ENCODE results near the gene ERCC2.
"Not testable (repeated sequence)": the region's sequence is repeated elsewhere in the genome, so short reads cannot be mapped to it uniquely, and the experiment has no call there.

Gene ERCC2

DNA sequence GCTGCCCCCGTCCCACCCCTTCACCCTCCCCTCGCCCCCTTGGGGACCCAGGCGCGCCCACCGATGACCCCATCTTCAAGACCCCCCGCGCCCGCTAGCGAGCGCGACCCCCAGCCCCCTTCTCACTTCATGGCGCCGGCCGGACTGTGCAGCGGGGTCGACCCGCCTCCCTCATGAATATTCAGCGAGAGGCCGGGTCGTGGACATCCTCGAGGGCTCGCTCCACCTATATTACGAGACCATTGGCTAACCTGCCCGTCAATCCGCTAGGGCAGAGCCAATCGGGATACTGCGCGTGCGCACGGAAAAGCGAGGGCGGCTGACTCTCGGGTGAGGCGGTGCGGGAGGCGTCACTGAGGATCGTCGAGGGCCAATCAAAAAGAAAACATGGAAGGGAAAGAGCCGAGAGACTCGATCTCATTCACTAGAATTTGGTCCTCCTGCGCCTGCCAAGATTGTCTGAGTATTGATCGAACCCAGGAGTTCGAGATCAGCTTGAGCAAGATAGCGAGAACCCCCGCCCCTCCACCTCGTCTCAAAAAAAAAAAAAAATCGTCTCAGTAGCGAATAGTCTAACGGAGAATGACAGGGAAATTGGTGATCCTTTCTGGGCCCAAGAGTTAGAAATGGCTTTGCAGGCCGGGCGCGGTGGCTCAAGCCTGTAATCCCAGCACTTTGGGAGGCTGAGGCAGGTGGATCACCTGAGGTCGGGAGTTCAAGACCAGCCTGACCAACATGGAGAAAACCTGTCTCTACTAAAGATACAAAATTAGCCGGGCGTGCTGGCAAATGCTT is at the start of gene ERCC2:
ERCC2 (minus strand) TSS at position 164 of the 795 bp plus-strand sequence; CDS start at position 131, 33 bp downstream.
- peak; percentile 99 for DNase-seq

DNA sequence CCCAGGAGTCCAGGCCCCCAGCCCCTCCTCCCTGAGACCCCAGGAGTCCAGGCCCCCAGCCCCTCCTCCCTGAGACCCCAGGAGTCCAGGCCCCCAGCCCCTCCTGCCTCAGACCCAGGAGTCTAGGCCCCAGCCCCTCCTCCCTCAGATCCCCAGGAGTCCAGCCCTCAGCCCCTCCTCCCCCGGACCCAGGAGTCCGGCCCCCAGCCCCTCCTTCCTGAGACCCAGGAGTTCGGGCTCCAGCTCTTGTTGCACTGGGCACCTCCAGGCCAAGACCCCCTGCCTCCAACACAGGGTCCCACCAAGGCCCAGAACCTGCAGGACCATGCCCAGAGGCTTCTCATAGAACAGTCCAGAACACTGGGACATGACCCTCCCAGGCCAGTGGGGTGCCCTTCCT is 49.5 kb upstream of the ERCC2 start:
- no peak for DNase-seq

DNA sequence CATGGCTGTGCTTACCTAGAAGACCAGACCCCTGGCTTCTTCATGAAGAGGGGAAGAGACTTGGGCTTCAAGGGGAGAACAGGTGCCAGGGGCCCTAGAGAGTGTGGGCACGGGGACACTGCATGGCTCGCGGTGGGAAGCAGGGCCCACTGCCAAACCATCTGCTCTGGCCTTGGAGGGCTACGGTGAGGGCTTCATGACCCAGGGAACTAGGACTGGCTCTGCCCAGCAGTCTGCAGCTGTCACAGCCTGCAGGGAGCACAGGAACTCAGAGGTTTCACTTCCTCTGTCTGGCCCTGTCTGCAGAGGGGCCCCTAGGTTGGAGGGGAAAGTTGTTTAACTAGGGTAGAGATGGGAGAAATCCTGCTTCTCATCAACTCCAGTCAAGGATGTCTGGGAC is 49.0 kb upstream of the ERCC2 start:
- no peak for DNase-seq

DNA sequence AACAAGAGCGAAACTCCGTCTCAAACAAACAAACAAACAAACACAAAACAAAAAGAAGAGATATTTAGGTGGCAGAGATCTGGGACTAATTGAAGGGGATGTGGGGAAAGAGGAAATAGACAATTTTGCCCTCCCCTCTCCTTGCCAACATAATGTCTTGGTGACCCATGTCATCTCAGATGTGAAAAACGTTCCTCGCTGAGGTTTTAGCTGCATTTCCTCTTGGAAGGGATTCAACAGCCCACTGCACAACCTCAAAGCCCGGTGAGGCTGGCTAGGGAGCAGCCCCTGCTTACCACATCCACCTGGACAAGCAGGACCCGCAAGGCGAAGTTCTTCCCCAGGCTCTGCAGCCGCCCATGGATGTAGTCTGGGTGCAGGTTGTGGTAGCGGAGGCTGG is 48.4 kb upstream of the ERCC2 start:
- no peak for DNase-seq

DNA sequence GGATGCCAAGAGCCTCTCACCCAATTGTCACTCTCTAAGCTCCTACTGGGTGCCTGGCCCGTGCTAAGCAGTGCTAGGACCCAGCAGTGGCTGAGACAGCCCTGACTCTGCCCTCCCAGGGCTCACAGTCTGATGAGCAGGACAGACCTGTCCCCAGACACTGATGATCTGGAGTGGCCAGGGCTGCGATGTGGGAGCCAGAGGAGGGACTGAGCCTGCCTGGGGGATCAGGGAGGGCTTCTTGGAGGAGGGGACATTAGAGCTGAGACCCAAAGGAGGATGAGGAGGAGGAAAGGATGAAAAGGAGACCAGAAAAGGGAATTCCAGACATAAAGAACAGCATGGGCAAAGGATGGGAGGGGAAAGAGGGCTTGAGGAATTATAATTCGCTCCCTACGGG is 46.8 kb upstream of the ERCC2 start:
- DNase-seq = no peak

DNA sequence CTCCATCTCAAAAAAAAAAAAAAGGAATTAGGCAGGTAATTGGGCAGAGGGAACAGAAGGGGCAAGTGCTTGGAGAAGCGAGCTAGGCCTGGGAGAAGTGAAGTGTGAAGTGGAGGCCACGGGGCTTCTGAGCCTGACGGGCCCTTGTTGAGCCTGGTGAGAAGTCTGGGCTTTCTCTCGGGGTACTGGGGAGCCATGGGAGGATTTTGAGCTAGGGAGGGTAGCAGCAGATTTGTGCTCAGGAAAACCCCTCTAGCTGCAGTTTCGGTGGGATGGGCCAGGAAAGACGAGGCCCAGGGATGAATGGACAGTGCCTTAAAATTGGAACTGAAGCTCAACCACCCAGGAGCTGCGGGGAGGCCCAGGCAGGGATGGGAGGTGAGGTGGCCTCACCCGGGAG is 44.1 kb upstream of the ERCC2 start:
- DNase-seq = no peak

DNA sequence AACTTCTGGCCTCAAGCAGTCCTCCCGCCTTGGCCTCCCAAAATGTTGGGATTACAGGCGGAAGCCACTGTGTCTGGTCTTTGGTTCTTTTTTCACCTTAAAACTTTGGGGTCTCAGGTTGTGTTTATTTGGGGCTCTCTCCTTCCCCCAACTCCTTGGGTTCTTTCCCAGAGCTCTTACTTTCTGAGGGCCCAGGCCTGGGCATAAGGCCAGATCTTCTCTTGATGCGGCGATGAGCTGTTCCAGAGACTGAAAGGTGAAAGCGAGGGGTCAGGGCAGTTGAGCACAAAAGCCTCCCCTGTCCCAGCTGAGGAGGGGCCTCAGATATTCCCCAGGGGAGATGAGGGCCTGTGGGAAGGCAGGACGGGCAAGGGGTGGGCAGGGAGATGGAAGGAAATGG is 43.1 kb upstream of the ERCC2 start:
- DNase-seq = no peak

DNA sequence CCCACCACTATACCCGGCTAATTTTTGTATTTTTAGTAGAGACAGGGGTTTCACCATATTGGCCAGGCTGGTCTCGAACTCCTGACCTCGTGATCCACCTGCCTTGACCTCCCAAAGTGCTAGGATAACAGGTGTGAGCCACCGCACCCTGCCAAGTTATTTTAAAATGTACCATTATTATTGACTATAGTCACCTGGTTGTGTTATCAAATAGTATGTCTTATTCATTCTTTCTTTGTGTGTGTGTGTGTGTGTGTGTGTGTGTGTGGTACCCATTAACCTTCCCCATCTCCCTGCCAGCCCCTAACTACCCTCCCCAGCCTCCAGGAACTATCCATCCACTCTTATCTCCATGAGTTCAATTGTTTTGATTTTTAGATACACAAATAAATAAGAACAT is 40.0 kb upstream of the ERCC2 start:
- not testable (repeated sequence) for DNase-seq

DNA sequence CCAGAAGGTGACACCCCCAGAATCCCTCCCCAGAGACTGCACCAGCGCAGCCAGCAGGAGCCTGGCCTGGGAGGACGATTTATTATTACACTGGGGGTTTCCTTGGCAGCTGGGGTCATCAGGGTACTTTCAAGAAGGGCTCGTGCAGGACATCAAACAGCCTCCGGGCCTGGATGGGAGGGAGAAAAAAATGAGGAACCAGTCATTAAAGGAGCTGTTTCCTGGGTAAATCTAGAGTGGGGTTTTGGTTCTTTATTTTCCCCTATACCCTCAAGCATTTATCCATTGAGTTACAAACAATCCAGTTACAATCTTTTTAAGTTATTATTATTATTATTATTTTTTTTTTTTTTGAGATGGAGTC is 39.2 kb upstream of the ERCC2 start:
- no peak for DNase-seq

DNA sequence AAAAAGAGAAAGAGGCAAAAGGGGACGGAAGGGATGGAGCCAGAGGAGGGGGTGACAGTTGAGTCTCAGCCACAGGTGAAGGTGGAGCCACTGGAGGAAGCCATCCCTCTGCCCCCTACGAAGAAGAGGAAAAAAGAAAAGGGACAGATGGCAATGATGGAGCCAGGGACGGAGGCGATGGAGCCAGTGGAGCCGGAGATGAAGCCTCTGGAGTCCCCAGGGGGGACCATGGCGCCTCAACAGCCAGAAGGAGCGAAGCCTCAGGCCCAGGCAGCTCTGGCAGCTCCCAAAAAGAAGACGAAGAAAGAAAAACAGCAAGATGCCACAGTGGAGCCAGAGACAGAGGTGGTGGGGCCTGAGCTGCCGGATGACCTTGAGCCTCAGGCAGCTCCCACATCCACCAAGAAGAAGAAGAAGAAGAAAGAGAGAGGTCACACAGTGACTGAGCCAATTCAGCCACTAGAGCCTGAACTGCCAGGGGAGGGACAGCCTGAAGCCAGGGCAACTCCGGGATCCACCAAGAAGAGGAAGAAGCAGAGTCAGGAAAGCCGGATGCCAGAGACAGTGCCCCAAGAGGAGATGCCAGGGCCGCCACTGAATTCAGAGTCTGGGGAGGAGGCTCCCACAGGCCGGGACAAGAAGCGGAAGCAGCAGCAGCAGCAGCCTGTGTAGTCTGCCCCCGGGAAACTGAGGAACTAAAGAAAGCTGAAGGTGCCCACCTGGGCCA is 38.6 kb upstream of the ERCC2 start:
- DNase-seq = no peak

DNA sequence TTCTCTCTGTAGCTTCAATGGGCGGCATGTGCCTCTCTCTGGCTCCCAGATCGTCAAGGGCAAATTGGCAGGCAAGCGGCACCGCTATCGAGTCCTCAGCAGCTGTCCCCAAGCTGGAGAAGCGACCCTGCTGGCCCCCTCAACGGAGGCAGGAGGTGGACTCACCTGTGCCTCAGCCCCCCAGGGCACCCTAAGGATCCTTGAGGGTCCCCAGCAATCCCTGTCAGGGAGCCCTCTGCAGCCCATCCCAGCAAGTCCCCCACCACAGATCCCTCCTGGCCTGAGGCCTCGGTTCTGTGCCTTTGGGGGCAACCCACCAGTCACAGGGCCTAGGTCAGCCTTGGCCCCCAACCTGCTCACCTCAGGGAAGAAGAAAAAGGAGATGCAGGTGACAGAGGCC is 37.7 kb upstream of the ERCC2 start:
- DNase-seq = no peak

DNA sequence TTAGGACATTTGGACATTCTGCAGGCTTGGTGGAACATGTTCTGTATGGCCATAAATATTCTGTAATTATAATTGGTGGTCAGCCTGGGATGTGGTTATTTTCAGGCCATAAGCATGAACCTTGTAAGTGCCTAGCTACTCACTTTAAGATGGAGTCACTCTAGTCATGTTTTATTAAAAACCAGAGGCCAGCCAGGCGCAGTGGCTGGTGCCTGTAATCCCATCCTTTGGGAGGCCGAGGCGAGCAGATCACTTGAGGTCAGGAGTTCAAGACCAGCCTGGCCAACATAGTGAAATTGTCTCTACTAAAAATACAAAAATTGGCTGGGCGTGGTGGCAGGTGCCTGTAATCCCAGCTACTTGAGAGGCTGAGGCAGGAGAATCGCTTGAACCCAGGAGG is 37.2 kb upstream of the ERCC2 start:
- not testable (repeated sequence) for DNase-seq

DNA sequence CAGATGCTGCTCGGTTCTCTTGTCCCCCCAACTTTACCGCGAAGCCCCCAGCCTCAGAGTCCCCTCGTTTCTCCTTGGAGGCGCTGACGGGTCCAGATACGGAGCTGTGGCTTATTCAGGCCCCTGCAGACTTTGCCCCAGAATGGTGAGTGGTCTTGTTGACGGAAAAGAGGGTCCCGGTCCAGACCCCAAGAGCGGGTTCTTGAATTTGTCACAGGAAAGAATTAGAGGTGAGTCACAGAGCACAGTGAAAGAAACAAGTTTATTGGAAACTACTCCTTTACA is 36.7 kb upstream of the ERCC2 start:
- DNase-seq = no peak

DNA sequence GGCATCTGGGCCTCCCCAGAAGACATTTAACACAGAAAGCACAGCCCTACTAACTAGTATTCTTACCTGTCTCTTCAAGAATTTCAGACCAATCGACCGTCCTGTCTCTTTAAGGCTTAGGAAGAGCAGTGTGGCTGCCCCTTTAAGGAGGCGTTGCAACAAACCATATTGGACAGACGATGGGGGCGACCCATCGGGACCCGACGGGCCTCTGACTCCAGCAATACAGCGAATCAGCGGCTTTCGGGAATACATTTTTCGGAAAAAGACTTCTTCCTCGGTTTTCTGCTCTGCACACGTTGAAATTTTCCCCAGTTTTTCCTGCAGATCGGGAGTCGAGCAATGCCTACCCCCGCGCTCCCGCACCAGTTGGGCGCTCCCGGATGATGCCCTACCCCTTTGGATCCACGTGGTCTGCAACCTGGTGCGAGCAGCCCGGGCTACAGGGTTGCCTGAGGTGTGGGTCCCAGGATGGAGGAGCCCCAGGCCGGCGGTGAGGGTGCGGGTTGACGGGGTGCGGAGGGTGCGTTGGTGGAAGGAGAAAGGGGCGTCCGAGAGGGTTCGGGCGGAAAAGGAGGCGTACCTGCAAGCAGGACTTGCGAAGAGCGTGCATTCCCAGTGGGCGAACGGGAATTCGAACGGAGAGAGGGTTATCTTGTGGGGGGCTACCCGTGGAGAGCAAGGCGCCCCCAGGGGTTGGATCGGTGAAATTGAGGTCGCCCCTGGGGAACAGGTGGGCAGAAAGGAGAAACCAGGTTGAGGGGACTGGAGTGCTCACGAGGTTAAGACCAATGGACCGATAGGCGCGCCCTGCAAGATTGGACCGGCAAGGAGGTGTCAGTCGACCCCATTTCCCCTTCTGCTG is 36.1 kb upstream of the ERCC2 start, which contains the start of gene POLR1G:
POLR1G (plus strand) TSS at position 419 of the 865 bp plus-strand sequence; CDS start at position 472, 53 bp downstream.
- DNase-seq = peak; percentile 96

DNA sequence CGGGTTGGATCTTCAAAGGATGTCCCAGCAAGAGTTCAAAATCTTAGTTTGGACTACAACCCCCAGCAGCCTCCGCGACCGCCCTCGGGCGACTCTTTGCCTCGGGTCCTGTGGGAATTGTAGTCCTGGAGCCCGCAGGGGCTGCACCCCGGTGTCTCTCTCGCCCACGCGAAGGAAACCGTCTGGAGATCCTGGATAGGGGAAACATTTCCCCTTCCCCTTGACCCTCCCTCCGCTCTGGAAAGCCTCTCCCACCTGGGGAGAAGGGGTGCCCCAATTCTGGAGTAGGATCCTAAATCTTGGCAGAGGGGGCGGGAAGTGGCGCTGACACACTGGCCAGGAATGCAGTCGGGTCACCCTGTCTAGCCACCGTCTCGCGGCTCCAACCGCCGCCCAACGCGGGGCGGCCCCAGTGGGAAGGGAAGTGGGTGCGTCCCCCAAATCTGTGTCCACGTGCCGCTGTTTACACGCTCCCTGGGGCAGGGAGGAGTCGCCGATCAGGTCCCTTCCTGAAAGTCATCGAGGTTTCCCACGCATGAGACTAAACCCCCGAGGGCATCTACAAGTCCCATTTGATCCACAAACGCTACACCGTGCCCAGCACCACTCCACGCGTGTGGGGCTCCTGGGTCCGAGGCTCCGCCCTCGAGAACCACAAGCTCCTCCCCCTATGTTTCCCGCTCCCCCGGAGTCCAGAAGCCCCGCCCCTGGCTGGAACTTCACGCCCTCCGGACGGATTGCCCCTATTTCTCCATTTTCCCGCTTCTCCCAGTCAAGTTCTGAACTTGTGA is 35.3 kb upstream of the ERCC2 start:
- peak; percentile 98 for DNase-seq

DNA sequence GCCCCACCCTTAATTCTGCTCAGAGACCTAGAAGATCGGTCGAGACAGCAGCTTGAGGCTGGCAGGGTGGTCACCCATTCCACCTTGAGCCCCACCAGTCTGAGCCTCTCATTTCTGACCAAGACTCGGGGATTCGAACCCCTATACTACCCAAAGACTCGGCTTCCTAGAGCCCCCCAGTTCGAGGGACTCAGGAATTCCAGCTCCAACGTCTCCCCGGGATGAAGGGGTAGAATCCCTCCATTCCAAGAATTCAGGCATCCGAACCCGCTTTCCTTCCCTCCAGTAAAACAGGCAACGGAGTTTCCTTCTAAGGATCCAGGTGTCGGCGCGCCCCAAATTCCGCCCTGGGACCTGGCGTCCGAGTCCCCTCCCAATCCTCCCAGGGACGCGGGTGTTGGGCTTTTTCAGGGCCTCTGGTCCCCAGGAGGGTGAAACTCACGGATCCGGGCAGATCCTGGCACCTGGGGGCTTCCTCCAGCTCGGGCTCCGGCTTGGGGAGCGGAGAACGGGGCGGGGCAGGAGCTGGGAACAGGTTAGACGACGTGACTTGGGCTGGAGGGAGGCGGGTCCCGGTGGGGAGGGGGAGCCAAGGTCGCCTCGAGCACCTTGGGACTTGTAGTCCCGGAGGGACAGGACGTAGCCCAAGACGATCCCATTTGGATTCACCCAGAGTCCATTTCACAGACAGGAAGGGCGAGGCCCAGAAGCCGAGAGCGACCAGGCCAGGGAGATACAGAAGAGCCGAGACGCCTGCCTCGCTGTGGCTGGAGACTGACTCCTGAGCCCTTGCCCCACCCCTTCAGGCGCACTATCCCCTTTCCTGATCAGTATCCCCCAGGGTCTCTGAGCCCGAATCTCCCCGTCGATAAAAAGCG is 34.4 kb upstream of the ERCC2 start, which contains the start of gene PPP1R13L:
PPP1R13L (minus strand) TSS at position 513 of the 878 bp plus-strand sequence. CDS start 6,751 bp downstream, outside the sequence.
- DNase-seq = peak; percentile 95

DNA sequence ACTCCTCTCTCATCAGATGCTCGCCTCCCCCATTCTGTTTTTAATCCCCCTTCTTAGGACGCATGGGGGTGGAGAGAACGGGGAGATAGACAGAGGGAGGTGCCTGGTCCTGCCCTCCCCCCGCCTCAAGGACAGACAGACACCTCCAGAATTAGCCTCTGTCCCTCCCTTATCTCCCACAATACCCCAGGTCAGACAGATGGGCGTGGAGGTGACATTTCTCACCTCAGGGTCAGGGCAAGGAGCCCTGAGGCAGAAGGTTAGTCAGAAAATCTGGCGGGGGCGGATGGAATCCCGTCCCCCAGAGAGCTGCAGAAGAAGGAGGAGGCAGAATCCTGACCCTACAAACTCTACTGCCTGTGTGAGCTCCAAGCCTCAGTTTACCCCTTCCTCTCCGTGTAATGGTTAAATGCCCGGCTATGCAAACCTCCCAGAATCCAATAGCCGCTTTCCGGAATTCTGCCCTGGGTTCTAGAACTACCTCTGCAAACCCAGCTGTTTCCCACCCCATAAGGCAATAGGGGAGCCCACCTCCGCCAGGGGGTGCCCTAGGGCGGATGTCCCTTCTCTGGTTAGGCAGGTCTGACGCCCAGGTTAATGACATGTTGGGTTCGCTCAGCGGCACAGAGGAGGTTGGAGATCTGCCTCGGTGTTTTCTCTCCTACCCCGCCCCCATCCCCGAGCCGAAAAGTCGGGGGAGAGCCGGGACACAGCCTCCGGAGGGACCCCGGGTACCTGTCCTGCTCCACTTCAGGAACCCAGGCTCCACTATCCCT is 33.6 kb upstream of the ERCC2 start:
- DNase-seq = peak; percentile 89

DNA sequence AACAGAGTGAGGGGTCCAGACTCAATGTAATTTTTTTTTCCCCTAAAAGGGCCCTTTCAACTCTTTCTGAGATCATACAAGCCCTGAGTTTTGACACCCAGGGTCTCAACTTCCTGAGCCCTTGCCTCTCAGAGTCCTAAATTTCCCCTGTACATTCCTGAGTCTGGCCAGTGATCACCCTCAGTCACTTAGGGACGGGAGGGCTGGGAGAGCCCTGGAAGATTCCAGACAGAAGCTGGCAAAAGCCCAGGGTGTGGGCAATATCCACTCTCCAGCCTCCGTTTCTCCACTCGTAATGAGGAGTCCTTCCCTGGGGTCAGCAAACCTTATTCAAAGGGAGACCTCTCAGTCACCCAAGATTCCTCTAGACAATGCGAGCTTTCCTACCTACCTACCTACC is 32.9 kb upstream of the ERCC2 start:
- DNase-seq = no peak

DNA sequence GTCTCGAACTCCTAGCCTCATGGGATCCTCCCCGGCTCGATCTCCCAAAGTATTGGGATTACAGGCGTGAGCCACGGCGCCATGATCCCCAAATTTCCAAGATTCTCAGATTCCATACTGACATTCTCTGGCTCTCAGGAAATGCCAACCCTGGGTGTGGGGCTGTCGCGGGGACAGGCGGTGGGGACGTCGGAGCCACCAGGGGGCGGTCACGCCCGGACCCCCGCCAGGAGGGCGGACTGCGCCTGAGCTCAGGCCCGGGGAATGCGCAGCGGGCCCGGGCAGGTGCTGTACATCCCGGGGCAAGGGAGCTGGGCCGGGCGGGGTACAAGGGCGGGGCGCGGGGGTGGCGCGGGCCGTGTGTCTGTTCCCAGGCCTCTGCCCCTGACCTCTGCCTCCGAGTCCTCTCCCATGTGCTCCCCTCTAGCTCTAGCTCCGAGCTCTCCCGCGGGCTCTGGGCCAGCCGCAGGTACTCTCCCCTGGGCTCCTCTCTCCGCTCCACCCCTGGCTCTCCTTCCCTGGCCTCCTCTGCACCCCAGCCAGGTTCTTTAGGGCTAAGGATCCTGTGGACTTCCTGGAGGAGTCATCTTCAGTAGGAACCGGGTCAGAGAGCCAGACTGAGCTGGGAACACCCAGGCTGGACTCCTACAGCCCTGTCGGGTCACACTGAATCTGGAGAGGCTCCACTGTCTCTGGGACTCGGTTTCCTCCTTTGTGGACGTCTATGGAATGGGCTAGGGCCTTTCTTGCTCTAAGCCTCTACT is 32.1 kb upstream of the ERCC2 start:
- no peak for DNase-seq

DNA sequence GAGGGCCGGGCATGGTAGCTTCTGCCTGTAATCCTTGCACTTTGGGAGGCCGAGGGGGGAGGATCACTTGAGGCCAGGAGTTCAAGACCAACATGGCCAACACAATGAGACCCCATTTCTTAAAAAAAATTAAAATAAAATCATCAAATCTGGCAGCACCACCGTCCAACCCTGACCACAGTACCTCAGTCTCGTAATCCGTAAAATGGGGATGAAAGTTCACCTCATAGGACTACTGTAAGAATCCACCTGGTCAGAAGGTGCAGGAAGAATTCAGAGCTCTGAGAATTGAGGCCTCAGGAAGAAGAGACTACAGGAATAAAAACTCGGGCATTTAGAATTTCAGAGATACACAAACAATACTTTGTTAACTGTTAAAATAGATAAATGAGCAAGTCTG is 31.4 kb upstream of the ERCC2 start:
- no peak for DNase-seq

Measured in NCI-H82 (cell line).